Anterior cingulate cortex (tissue), 58 donors: ENCODE data around the gene LOC101059915.
"Not testable (repeated sequence)": the region's sequence is repeated elsewhere in the genome, so short reads cannot be mapped to it uniquely, and the experiment has no call there.

Source experiments
- DNase-seq, 58 donors: peaks; one replicate each; lab custom pipeline; 2025; lab: John Stamatoyannopoulos, UW

LOC101059915 gene

GRCh38 chrX:71671043-71671780, 3.9 kb downstream of the LOC101059915 start:
- no peak for DNase-seq

GRCh38 chrX:71671938-71672337, 4.6 kb downstream of the LOC101059915 start:
- no peak for DNase-seq

- DNase-seq, result not testable (repeated sequence)
These were observed 8.3 kb downstream of the LOC101059915 start for GRCh38 chrX:71675636-71676035.

- DNase-seq, result not testable (repeated sequence)
These were observed 8.9 kb downstream of the LOC101059915 start for GRCh38 chrX:71676068-71676795.

GRCh38 chrX:71677195-71677594, 9.8 kb downstream of the LOC101059915 start:
- not testable (repeated sequence) for DNase-seq

- no peak for DNase-seq
These were observed 12.3 kb downstream of the LOC101059915 start for GRCh38 chrX:71679575-71680207.

- DNase-seq, result not testable (repeated sequence)
These were observed 29.5 kb downstream of the LOC101059915 start for GRCh38 chrX:71696641-71697465.

- DNase-seq, result not testable (repeated sequence)
These were observed 30.3 kb downstream of the LOC101059915 start for GRCh38 chrX:71697466-71698298.

GRCh38 chrX:71698299-71699022, 31.1 kb downstream of the LOC101059915 start:
- DNase-seq, result not testable (repeated sequence)

GRCh38 chrX:71699023-71699344, 31.6 kb downstream of the LOC101059915 start:
- not testable (repeated sequence) for DNase-seq

GRCh38 chrX:71702853-71703252, 35.5 kb downstream of the LOC101059915 start:
- DNase-seq, result not testable (repeated sequence)

GRCh38 chrX:71714064-71714463, 46.7 kb downstream of the LOC101059915 start:
- DNase-seq, result not testable (repeated sequence)

GRCh38 chrX:71715551-71715950, 48.2 kb downstream of the LOC101059915 start:
- not testable (repeated sequence) for DNase-seq

- DNase-seq, result not testable (repeated sequence)
These were observed 49.0 kb downstream of the LOC101059915 start for GRCh38 chrX:71716323-71716722.

- not testable (repeated sequence) for DNase-seq
These were observed 50.8 kb downstream of the LOC101059915 start, which contains the start of gene CXorf49 for GRCh38 chrX:71718185-71718584. CXorf49 (minus strand) TSS chrX:71718285; CDS start chrX:71718151, 134 bp downstream.

- DNase-seq, result not testable (repeated sequence)
These were observed 51.8 kb downstream of the LOC101059915 start for GRCh38 chrX:71719195-71719594.

- not testable (repeated sequence) for DNase-seq
These were observed 53.0 kb downstream of the LOC101059915 start for GRCh38 chrX:71720289-71720886.
